Cardiac septum (tissue), 1 donor: Measurements from ENCODE around the gene PITPNB. TPM values are rescaled to one million over a fixed set of nuclear protein-coding genes. Genes with fewer than 3 reads are reported as not detected.

ENCODE experiments used
- DNase-seq: peaks from one replicate; pipeline ENCODE4 v3.0.0-alpha.2; 2020; ENCODE audit warnings: low spot score
- intact Hi-C: fragments of 100-400 bp; cut with DNase I; formaldehyde crosslinking; loops from one replicate; pipeline ENCODE4 v1.14.0; 2022
- long read RNA-seq: library from polyadenylated mRNA; unstranded; transcript quantifications from one replicate; pipeline ENCODE4 v2.0.0, GENCODE V29; 2021
- total RNA-seq: library from RNA; stranded (reverse); fragmentation: NEBNext Ultra II Directional; extraction: Animal tissue kit (Norgen Biotek cat#: 25700); gene quantifications from one replicate; pipeline ENCODE4 v1.2.1, GENCODE V29; 2021
- donor health status: DM: no; HTN: no; CAD: no.

PITPNB gene
- total RNA-seq, result 69.2 TPM
- long read RNA-seq, partial matches to known transcripts, result 6 of 91 reads
- long read RNA-seq, other reads (novel, unspliced or antisense), result 82 of 91 reads

GRCh38 chr22:27919222-27919941 is at the start of gene PITPNB:
Gene PITPNB (minus strand): TSS chr22:27919256. CDS start chr22:27919191, 65 bp downstream.
- DNase-seq, result peak; percentile 98
- intact Hi-C loops, result loop anchor here (2.0 kb wide), 1 partner anchor 37 kb away; no protein-coding TSS in a partner anchor

GRCh38 chr22:27966168-27967064 is 47.4 kb upstream of the PITPNB start:
- no peak for DNase-seq
- intact Hi-C loops, result no loop called here

- intact Hi-C loops, result no loop called here
- no peak for DNase-seq
These were observed 43.4 kb upstream of the PITPNB start for GRCh38 chr22:27962268-27963044.

- intact Hi-C loops, result no loop called here
- no peak for DNase-seq
These were observed 42.6 kb upstream of the PITPNB start for GRCh38 chr22:27961680-27962079.

GRCh38 chr22:27961182-27961581 is 42.1 kb upstream of the PITPNB start:
- no peak for DNase-seq
- intact Hi-C loops, result no loop called here

GRCh38 chr22:27959335-27960090 is 40.5 kb upstream of the PITPNB start:
- DNase-seq, result no peak
- intact Hi-C loops, result no loop called here

- DNase-seq, result no peak
- intact Hi-C loops, result no loop called here
These were observed 33.7 kb upstream of the PITPNB start for GRCh38 chr22:27952779-27953178.

GRCh38 chr22:27952091-27952490 is 33.0 kb upstream of the PITPNB start:
- intact Hi-C loops, result no loop called here
- DNase-seq, result no peak

- intact Hi-C loops, result no loop called here
- DNase-seq, result no peak
These were observed 30.4 kb upstream of the PITPNB start for GRCh38 chr22:27949421-27949820.

GRCh38 chr22:27948569-27948968 is 29.5 kb upstream of the PITPNB start:
- DNase-seq, result no peak

GRCh38 chr22:27947448-27947847 is 28.4 kb upstream of the PITPNB start:
- DNase-seq, result no peak
- intact Hi-C loops, result no loop called here

More at GRCh38 chr22:27948569-27948968, 29.5 kb upstream of the PITPNB start:
- intact Hi-C loops, result no loop called here

- intact Hi-C loops, result no loop called here
- no peak for DNase-seq
These were observed 22.1 kb upstream of the PITPNB start for GRCh38 chr22:27941143-27941542.

GRCh38 chr22:27937453-27937852 is 18.4 kb upstream of the PITPNB start:
- no peak for DNase-seq
- intact Hi-C loops, result no loop called here

GRCh38 chr22:27935897-27936296 is 16.8 kb upstream of the PITPNB start:
- intact Hi-C loops, result no loop called here

GRCh38 chr22:27934069-27934468 is 15.0 kb upstream of the PITPNB start:
- no peak for DNase-seq
- intact Hi-C loops, result no loop called here

More at GRCh38 chr22:27935897-27936296, 16.8 kb upstream of the PITPNB start:
- DNase-seq, result no peak

- DNase-seq, result no peak
- intact Hi-C loops, result no loop called here
These were observed 14.3 kb upstream of the PITPNB start for GRCh38 chr22:27933186-27933983.

GRCh38 chr22:27930331-27931060 is 11.4 kb upstream of the PITPNB start:
- intact Hi-C loops, result no loop called here
- DNase-seq, result no peak

- no peak for DNase-seq
- intact Hi-C loops, result no loop called here
These were observed 8.6 kb upstream of the PITPNB start for GRCh38 chr22:27927608-27928007.
